Left lung (tissue), 10 donors: ENCODE results near the gene ELL. TPM values are rescaled to one million over a fixed set of nuclear protein-coding genes. Genes with fewer than 3 reads are reported as not detected.

ENCODE experiments used
- ATAC-seq: fragments of 200-7000 bp; cut with Tn5 transposase; one replicate; pipeline ENCODE4 v1.9.1; 2020; ENCODE audit warnings: moderate library complexity
- DNase-seq, 4 donors: peaks; one replicate each; pipeline ENCODE4 v3.0.0-alpha.2; 2013 to 2020
- H3K27ac ChIP-seq, 2 donors: fragments of 200-600 bp; sonication (generic) in 1 of 2; one replicate each; pipeline versions ENCODE4 v1.5.0 to v1.8.0; 2020 to 2021
- H3K27me3 ChIP-seq, 2 donors: fragments of 200-600 bp; sonication (generic) in 1 of 2; one replicate each; pipeline versions ENCODE4 v1.5.0 to v1.8.0; 2020 to 2021
- H3K36me3 ChIP-seq, 2 donors: fragments of 200-600 bp; sonication (generic) in 1 of 2; one replicate each; pipeline versions ENCODE4 v1.5.0 to v1.8.0; 2020 to 2021
- H3K4me1 ChIP-seq, 2 donors: fragments of 200-600 bp; one replicate each; pipeline ENCODE4 v1.8.0; 2021
- H3K4me3 ChIP-seq, 2 donors: fragments of 200-600 bp; sonication (generic) in 1 of 2; one replicate each; pipeline versions ENCODE4 v1.5.0 to v1.8.0; 2020 to 2021; ENCODE audit warnings: mild to moderate bottlenecking in 1 of 2
- H3K9me3 ChIP-seq, 2 donors: fragments of 200-600 bp; sonication (generic) in 1 of 2; one replicate each; pipeline versions ENCODE4 v1.5.0 to v1.8.0; 2020 to 2021
- intact Hi-C, 2 donors: fragments of 100-400 bp; cut with DNase I; formaldehyde crosslinking; loops; one replicate each; pipeline versions ENCODE4 v1.11.2 to v1.14.2; 2022
- polyA plus RNA-seq, 6 donors: library from polyadenylated mRNA; unstranded; fragments of 120-200 nt; gene quantifications; one replicate each; pipeline ENCODE4 v1.2.1, GENCODE V29; 2013; ENCODE audit not compliant: insufficient read length in 6 of 6
- total RNA-seq, 2 donors: library from RNA; stranded (reverse); fragmentation: NEBNext Ultra II Directional; extraction: Animal tissue kit (Norgen Biotek cat#: 25700); gene quantifications; one replicate each; pipeline ENCODE4 v1.2.1, GENCODE V29; 2021
- TF ChIP-seq, protein P1 (sequence below), 2 donors: fragments of 200-600 bp; sonication (generic) in 1 of 2; IDR thresholded peaks; one replicate each; pipeline versions ENCODE4 v1.5.0 to v1.8.0; 2021; ENCODE audit warnings: antibody characterized with exemption in 2 of 2
- donor health status: DM: no; HTN: yes; CAD: no.
- donor health status: DM: no; HTN: no; CAD: no.

The ELL gene
- total and polyA plus RNA-seq, 8 donors = 8.5 to 22.9 (median 9.9) TPM

- H3K4me1 ChIP-seq = peaks cover 22 to 80% of the 10 kb centered on the region in 2 donors
- intact Hi-C loops = no loop called here
- DNase-seq (peak in 2 of 4 donors; percentile 31 to 67), ATAC-seq (no peak)
- H3K27me3 ChIP-seq = no peaks in the 10 kb centered on the region
- TF ChIP-seq, protein P1, sequence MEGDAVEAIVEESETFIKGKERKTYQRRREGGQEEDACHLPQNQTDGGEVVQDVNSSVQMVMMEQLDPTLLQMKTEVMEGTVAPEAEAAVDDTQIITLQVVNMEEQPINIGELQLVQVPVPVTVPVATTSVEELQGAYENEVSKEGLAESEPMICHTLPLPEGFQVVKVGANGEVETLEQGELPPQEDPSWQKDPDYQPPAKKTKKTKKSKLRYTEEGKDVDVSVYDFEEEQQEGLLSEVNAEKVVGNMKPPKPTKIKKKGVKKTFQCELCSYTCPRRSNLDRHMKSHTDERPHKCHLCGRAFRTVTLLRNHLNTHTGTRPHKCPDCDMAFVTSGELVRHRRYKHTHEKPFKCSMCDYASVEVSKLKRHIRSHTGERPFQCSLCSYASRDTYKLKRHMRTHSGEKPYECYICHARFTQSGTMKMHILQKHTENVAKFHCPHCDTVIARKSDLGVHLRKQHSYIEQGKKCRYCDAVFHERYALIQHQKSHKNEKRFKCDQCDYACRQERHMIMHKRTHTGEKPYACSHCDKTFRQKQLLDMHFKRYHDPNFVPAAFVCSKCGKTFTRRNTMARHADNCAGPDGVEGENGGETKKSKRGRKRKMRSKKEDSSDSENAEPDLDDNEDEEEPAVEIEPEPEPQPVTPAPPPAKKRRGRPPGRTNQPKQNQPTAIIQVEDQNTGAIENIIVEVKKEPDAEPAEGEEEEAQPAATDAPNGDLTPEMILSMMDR (IDR thresholded peaks at IDR 0.05) = no peak
- H3K27ac ChIP-seq = peak overlapping the region; percentile 39 to 88
- no peaks in the 10 kb centered on the region for H3K36me3 ChIP-seq
- H3K4me3 ChIP-seq = no peak overlapping the region
- no peaks in the 10 kb centered on the region for H3K9me3 ChIP-seq
These were observed 28.2 kb downstream of the ELL start for GRCh38 chr19:18493440-18494266.

DNA sequence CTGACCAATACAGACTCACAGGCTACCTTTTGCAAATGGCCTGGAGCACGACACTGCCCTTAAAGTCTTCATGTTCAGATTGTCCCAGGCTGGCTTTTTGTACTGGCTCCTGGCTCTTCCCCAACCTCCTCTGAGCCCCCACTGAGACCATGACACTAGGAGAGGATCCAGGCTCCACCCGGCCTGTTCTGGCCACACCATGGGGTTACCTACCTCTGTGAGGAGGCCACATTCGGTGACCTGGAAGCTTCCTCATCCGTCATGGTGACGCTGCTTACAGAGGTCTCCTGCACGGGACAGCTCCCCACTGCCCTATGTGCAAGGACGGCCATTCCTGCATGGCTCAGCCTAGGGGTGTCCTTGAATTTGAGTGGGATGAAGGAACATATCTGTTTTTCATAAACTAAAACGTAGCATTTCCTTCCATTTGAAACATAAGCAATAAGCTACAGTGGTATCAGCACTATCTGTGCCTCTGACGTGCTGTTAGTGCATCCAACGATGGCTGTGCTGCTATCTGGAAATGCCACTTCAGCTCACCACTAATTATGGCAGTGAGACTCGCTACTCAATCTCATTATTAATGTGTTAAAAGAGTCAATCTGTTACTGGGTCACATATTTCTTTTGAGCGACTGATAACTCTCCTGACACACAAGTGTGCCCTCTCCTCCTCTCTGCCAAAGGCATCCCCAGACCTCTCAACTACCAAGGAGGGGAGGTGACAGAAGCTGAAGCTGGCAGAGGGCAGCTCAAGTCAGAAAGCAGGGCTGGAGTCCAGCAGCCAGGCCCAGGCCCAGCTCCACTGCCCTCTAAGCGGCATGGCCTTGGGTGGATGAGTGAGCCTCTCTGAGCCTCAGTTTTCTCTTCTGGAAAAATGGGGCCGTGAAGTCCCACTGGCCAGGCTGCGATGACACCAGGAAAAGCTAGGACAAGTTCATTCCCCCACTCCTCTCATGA is 29.6 kb downstream of the ELL start:
- ATAC-seq (no peak), DNase-seq (no peak)
- TF ChIP-seq, protein P1 (IDR thresholded peaks at IDR 0.05) = no peak
- H3K27ac ChIP-seq = peak overlapping the region in 1 of 2 donors; percentile 88
- H3K27me3 ChIP-seq = no peaks in the 10 kb centered on the region
- intact Hi-C loops = no loop called here
- no peak overlapping the region for H3K4me3 ChIP-seq
- H3K36me3 ChIP-seq = no peaks in the 10 kb centered on the region
- H3K9me3 ChIP-seq = no peaks in the 10 kb centered on the region
- peaks cover 26 to 80% of the 10 kb centered on the region in 2 donors for H3K4me1 ChIP-seq

GRCh38 chr19:18490728-18491127 is 31.1 kb downstream of the ELL start:
- no peaks in the 10 kb centered on the region for H3K9me3 ChIP-seq
- H3K4me3 ChIP-seq = no peak overlapping the region
- intact Hi-C loops = no loop called here
- H3K36me3 ChIP-seq = no peaks in the 10 kb centered on the region
- H3K27ac ChIP-seq = no peak overlapping the region
- H3K27me3 ChIP-seq = no peaks in the 10 kb centered on the region
- H3K4me1 ChIP-seq = peaks cover 21 to 80% of the 10 kb centered on the region in 2 donors
- TF ChIP-seq, protein P1 (IDR thresholded peaks at IDR 0.05) = no peak
- ATAC-seq (no peak), DNase-seq (no peak)

- ATAC-seq (no peak), DNase-seq (no peak)
- TF ChIP-seq, protein P1 (IDR thresholded peaks at IDR 0.05) = no peak
- intact Hi-C loops = no loop called here
- Histone ChIP-seq H3K27me3 (no peaks in the 10 kb centered on the region), H3K9me3 (no peaks in the 10 kb centered on the region), H3K4me1 (peaks cover 24 to 80% of the 10 kb centered on the region in 2 donors), H3K4me3 (no peak overlapping the region), H3K36me3 (no peaks in the 10 kb centered on the region), H3K27ac (peak overlapping the region in 1 of 2 donors; percentile 7)
These were observed 32.2 kb downstream of the ELL start for GRCh38 chr19:18489627-18490184.
